HTR-8/SVneo (cell line): ENCODE results near the gene GTF2H1.

Experiments used
- DNase-seq: peaks from one replicate; pipeline ENCODE4 v3.0.0; 2011; ENCODE audit warnings: low spot score, mixed read lengths; ENCODE audit not compliant: insufficient read length
- FAIRE-seq: peaks from 2 replicates; lab custom pipeline; 2011; peaks lifted over from hg19 to GRCh38; lab: Jason Lieb, UNC

The GTF2H1 gene

DNA sequence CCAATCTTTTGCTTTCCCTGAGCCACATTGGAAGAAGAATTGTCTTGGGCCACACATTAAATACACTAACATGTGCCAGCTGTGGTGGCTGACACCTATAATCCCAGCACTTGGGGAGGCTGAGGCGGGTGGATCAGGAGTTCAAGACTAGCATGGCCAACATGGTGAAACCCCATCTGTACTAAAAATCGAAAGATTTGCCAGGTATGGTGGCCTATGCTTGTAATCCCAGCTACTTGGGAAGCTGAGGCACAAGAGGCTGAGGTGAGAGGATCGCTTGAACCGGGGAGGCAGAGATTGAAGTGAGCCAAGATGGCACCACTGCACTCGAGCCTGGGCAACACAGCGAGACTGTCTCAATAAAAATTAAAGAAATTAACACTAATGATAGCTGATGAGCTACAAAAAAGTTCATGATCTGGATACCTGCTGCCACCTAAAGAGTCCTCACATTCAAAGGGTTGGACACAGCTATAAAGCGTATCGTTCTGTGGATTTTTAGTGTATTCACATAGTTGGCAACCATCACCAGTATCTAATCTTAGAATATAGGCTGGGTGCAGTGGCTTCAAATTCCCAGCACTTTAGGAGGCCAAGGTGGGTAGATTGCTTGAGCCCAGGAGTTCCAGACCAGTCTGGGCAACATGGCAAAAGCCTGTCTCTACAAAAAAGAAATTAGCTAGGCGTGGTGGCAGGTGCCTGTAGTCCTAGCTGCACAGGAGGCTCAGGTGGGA lies 86.4 kb downstream of the GTF2H1 start:
- DNase-seq: no peak
- no peak for FAIRE-seq

DNA sequence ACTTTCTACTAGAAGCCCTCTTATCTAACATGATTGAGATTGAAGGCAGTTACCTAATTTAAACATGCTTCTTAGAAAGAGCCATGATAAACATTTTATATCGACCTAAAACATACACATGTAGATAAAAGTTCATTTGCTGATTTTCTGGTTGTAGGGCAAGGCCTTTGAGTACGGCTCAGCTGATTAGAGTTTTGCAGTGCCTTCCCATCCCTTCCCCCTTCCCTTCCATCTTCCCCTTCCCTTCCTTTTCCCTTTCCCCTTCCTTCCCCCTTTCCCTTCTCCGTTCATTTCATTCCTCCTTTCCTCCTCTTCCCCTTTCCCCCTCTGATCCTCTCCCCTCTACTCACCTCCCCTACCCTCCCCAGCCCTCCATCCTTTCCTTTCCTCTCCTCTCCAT lies 94.1 kb downstream of the GTF2H1 start:
- FAIRE-seq (no peak), DNase-seq (no peak)
